ENCODE measurements around the gene MSMP. TPM values are rescaled to one million over a fixed set of nuclear protein-coding genes. Genes with fewer than 3 reads are reported as not detected.

The MSMP gene
- total RNA-seq, 1 donor from 2014 or later: not detected

DNA sequence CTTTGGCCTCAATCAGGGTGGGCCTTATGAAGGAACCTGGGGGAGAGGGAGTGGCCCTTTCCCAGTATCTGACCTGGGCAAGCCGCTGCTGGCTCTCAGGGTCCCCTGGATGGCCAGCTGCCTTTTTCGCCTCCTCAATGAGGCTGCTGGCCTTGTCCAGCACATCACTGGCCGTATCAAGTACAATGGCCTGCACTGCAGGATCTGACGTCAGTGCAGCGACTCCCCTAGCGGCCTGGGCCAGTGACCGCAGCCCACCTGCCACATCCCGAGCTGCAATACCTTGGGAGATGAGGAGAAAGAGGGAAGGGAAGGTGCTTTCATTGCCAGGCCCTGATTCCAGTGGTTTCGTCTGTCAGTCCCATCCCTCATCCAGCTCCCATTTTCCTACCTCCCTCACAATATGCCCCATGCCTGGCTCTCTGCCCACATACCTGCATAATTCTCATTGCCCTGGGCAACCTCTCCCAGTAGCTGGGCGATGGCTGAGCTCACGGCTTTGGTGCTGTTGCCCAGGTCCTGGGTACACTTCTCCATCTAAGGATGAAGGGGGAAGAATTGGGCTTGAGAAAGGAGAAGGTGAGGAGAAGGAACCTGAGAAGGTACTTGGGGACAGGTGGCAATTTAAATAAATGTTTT is 41.2 kb downstream of the MSMP start:
- ATAC-seq (no peak), DNase-seq (ENCODE audit: missing footprints) (no peak)
- intact Hi-C loops (cut with DNase I): no loop called here

DNA sequence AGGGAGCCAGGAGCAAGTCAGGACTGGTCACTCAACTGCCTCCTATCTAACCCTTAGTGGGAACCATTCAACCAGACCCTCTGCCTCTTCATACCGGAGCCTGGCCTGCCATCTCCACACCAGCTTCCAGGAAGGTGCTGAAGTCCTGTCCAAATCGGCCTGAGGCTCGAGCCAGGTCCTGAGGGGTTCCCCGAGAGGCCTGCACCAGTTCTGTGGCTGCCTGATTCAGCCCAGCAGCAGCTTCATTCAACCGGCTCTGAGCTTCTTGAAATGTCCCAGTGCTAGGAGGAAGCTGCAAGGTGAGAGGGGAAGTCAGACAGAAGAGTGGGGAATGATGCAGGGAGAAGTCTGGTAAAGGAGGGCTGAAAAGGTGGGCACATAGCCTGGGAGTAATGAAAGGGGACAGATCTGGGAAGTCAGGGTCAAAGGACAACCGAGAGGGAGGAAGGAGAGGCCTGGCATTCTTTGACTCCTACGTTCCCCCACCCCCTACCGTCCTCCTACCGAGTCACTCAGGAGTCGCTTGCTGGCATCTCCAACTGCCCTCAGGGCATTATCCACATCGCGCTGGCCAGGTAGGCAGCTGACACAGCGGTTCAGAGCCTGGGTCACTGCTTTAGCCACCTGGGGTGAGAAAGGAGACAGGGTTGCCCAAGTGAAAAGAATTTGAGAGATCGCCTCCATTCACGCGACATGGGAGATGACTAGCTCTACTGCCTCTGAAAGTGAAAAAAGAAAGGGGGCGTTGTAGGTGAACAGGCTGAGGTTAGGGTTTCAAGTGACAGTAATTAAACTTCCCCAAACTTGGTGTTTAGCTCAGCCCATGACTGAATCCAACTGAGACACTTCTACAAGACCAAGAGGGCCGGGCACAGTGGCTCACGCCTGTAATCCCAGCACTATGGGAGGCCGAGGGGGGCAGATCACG is 42.3 kb downstream of the MSMP start:
- DNase-seq (ENCODE audit: missing footprints) (no peak), ATAC-seq (no peak)
- intact Hi-C loops (cut with DNase I): no loop called here

DNA sequence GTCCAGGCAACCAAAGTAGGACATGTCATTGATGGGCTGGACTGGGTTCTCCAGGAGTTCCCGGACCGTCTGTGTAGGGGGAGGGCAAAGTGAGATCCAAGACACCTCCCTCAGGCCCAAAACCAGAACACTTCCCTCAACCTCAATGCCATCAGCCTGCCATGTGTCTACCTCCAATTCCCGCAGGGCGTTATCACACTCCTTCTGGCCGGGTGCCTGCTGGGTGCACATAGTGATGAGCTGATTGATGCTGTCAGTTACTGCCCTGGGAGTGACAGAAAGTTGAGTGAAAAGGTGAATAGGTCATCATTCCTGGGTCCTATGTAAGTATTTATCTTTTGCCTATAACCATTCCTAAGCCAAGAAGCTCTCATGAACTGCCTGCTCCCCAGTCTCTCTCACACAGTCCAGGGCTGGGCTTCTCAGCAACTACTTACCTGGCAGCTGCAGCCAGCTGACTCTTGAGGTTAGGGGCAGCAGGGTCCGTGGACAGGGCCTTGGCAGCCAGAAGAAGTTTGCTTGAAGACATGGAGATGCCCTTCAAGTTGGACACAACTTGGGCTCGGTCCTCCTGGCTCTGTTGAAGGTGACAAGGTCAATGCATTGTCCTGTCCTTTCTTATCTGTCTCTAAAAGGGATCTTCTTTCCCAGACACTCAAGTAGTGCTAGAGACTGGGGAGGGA is 43.1 kb downstream of the MSMP start:
- no peak for DNase-seq (ENCODE audit: missing footprints)
- ATAC-seq: no peak
- intact Hi-C loops (cut with DNase I): no loop called here

DNA sequence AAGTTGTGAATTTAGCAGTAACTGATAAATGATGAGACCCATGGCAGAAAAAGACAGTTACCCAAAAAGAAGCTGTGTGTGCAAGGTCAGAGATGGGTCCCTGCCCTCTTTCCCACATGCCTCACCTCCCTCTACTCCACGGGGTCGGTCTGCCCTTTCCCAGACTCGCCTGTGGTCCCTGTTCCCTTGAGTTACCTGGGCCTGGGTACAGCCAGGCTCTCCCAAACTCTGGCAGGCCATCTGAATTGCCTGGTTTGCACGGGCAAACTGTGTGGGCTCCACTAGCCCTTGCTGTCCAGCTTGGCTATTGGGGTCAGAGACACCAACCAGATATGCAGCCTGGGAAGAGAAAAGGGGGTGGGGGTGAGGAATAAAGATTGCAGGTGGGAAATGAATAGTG is 45.9 kb downstream of the MSMP start:
- intact Hi-C loops (cut with DNase I): no loop called here
- ATAC-seq (no peak), DNase-seq (ENCODE audit: missing footprints) (no peak)

DNA sequence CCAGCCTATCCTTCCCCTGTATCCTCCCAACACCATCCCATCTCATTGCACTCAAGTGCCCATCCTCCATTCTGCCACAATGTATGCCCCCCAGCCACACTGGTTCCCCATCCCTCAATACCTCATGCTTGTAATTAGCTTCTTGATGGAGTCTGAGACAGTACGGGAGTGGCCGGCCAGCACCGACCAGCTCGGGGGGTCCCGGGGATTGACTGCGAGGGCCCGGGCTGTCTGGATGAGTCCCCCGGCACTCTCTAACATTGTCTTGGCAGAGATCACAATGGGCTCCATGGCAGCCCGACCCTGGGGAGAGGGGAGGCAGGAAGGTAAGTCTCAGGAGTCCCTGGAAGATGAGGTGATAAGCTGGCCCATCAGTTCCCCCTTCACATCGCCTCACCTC is 47.1 kb downstream of the MSMP start:
- intact Hi-C loops (cut with DNase I): no loop called here
- no peak for DNase-seq (ENCODE audit: missing footprints)

DNA sequence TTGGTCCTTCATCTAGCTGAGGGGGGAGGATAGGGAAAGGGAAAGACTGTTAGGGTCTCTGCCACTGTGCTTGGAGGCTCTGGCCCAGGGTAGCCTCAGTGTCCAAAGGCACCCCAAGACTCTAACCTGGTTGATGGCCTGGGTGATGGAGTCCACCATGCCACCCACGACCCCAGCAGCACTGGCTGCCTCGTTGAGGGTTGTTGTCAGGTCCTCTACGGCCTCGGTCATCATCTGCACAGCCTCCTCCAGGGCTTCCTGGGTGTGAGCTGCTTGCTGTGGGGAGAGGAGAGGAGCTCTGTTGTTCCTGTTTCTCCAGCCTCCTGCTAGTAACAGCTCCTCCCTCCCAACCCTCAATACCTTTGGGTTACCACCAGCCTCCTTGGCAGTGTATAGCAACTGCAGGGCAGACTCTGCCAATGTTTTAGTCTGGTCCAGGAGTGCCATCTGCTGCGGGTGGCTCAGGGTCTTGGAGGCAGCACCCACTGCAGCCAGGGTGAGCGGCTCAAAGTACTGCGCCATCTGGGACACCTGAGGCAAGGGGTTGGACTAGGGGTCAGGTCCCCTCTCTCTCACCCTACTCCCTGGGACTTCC is 48.1 kb downstream of the MSMP start:
- ATAC-seq (no peak), DNase-seq (ENCODE audit: missing footprints) (no peak)
- intact Hi-C loops (cut with DNase I): no loop called here

More for the DNA sequence above, 47.1 kb downstream of the MSMP start:
- no peak for ATAC-seq

DNA sequence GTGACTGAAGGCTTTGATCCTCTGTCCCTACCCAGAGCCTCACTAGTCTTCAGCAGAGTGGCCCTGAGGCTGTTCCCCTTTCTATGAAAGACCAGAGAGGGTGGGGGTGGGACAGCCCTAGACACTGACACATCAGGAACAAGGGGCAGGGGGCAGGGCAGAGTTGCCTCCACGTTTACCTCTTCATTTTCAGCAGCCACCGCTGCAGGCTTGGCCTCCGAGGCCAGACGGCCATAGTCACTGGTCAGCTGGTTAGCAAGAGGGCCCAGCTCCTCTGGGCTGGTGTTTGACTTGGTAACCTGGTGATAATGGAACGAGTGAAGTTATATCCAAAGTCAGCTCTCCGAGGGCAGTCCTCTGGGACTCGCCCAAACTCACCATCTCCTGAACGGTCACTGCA is 48.7 kb downstream of the MSMP start:
- intact Hi-C loops (cut with DNase I): no loop called here
- ATAC-seq: no peak

DNA sequence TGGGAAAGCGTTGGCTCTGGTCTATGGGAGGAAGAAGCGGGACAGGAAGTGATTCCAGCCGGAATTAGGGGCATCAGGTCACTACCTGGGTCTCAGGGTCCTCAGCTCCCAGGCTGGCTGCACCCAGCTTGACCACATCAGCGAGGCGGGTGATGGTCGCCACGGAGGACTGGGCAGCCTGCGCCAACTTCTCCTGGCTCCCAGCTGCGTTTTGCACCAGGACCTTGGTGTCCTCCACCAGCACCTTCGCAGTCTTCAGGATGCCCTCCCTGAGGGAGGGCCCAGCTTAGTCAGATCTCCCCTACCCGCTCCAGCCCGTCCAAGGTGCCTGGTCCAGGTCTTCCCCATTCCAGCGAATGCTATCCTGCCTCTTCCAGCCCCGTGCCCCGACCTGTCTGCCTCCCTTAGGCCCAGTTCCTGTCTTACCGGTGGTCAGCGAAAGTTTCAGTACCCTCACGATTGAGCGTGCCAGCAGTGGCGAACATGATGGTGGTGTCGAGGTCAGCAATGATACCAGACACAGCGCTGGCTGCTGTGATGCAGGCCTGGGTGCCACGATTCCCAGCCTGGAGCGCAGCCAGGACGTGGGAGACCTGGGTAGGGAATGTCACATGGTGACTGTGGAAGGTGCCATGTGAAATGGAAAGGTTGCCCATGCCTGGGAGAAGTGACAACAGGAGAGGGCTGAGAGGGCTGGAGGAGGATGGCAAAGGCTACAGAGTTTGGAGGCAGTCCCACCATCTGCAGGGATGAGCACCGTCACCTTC is 50.0 kb downstream of the MSMP start:
- intact Hi-C loops (cut with DNase I): no loop called here
- ATAC-seq (peak; percentile 65), DNase-seq (ENCODE audit: missing footprints) (no peak)

More for the DNA sequence above, 48.7 kb downstream of the MSMP start:
- no peak for DNase-seq (ENCODE audit: missing footprints)

Small RNA genes lying within 50 kb of the gene (microRNA-seq; reads per million reads assigned to microRNA genes)
- gene MIR6852: not detected
- not detected for gene MIR6853

Other genes with a start within 250 kb of the MSMP start
- 27.3 TPM for gene TESK1, start 149.0 kb downstream of the MSMP start, total RNA-seq
- 0.89 TPM for gene CD72, start 135.9 kb downstream of the MSMP start, total RNA-seq
- gene SIT1, start 103.3 kb downstream of the MSMP start, total RNA-seq: not detected
- 15,747 TPM for gene RMRP, start 96.3 kb downstream of the MSMP start, total RNA-seq
- 58.6 TPM for gene CCDC107, start 96.0 kb downstream of the MSMP start, total RNA-seq
- 0.22 TPM for gene ARHGEF39, start 89.1 kb downstream of the MSMP start, total RNA-seq
- gene CA9, start 80.3 kb downstream of the MSMP start, total RNA-seq: 0.30 TPM
- 1,163 TPM for gene TPM2, start 64.4 kb downstream of the MSMP start, total RNA-seq
- 255 TPM for gene TLN1, start 22.1 kb downstream of the MSMP start, total RNA-seq
- gene CREB3, start 21.6 kb downstream of the MSMP start, total RNA-seq: 23.5 TPM
- gene GBA2, start 5.0 kb downstream of the MSMP start, total RNA-seq: 80.2 TPM
- 29.0 TPM for gene RGP1, start 5.0 kb downstream of the MSMP start, total RNA-seq
- gene NPR2, start 37.3 kb upstream of the MSMP start, total RNA-seq: 25.2 TPM
- gene SPAG8, start 58.0 kb upstream of the MSMP start, total RNA-seq: 2.1 TPM
- gene HINT2, start 60.8 kb upstream of the MSMP start, total RNA-seq: 72.7 TPM
- gene FAM221B, start 74.5 kb upstream of the MSMP start, total RNA-seq: not detected
- 13.8 TPM for gene TMEM8B, start 75.0 kb upstream of the MSMP start, total RNA-seq
- gene OR13J1, start 116.1 kb upstream of the MSMP start, total RNA-seq: not detected
- 8.1 TPM for gene HRCT1, start 151.9 kb upstream of the MSMP start, total RNA-seq
- 9.6 TPM for gene SPAAR, start 155.2 kb upstream of the MSMP start, total RNA-seq
- not detected for gene OR2S2, start 203.9 kb upstream of the MSMP start, total RNA-seq